NCI-H146 treated with DMSO at 0.1 percent for 48 hours (cell line): ENCODE data around the gene CCDC14.
"Not testable (repeated sequence)": the region's sequence is repeated elsewhere in the genome, so short reads cannot be mapped to it uniquely, and the experiment has no call there.

Source experiments
- DNase-seq: peaks from one replicate; lab custom pipeline; 2025; ENCODE audit not compliant: unreplicated experiment; lab: John Stamatoyannopoulos, UW

CCDC14 gene, protein sequence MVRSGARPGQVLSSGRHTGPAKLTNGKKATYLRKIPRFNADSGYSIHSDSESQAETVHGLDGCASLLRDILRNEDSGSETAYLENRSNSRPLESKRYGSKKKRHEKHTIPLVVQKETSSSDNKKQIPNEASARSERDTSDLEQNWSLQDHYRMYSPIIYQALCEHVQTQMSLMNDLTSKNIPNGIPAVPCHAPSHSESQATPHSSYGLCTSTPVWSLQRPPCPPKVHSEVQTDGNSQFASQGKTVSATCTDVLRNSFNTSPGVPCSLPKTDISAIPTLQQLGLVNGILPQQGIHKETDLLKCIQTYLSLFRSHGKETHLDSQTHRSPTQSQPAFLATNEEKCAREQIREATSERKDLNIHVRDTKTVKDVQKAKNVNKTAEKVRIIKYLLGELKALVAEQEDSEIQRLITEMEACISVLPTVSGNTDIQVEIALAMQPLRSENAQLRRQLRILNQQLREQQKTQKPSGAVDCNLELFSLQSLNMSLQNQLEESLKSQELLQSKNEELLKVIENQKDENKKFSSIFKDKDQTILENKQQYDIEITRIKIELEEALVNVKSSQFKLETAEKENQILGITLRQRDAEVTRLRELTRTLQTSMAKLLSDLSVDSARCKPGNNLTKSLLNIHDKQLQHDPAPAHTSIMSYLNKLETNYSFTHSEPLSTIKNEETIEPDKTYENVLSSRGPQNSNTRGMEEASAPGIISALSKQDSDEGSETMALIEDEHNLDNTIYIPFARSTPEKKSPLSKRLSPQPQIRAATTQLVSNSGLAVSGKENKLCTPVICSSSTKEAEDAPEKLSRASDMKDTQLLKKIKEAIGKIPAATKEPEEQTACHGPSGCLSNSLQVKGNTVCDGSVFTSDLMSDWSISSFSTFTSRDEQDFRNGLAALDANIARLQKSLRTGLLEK

GRCh38 chr3:123960781-123961507, at the start of gene CCDC14:
TSS of gene CCDC14 (minus strand) at chr3:123961229. CDS start at chr3:123961173, 56 bp downstream.
- DNase-seq, result peak; percentile 99

DNA sequence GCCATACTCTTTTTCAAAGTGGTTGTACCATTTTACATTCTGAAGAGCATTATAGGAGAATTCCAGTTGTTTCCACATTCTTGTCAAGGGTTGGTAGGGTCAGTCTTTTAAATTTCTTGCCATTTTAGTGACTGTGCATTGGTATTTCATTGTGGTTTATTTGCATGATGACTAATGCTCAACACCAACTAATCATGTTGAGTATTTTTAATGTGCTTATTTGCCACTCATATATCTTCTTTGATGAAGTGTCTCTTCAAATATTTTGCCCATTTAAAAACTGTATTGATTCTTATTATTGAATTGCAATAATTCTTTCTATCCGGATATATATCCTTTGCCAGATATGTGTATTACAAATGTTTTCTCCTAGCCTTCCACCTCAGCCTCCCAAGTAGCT, 47.3 kb upstream of the CCDC14 start:
- DNase-seq, result not testable (repeated sequence)

GRCh38 chr3:124007186-124007585, 46.2 kb upstream of the CCDC14 start:
- DNase-seq, result no peak

GRCh38 chr3:124002405-124003079, 41.5 kb upstream of the CCDC14 start:
- DNase-seq, result not testable (repeated sequence)

DNA sequence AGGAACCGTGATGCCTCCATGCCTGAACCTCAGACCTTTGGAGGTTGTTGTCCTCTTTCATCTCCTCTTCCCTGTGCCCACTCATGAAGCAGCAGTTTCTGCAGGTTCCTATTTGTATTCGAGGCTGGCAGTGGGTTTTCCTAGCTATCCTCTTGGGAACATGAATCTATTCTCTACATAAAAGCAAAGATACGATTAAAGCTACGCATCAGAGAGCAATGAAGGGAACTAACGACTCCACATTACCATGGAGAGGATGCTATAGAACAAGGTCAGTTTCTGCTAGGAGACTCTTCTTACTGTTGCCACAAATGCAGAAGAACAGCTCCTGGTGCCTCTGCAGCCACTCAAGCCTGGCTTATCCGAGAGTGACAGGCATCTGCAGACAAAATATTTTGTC, 40.3 kb upstream of the CCDC14 start:
- DNase-seq, result not testable (repeated sequence)

DNA sequence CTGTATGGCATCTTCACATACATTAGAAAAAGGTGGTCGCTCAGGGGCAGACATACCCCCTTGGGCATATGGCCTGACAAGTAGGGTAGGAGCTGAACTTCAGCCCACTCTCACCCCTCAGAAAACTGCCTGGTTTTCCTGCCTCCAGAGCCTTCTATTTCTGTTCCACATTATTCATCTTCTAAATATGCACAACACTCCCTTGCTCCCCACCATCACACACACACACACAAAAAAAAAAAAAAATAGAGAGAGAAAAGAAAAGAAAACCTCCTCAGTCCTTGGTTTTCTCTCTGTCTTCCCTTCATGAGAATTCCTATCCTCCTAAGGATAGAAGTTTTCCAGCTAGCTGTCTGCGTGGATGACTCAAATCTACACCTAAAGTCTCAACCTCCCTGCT, 36.5 kb upstream of the CCDC14 start:
- no peak for DNase-seq

GRCh38 chr3:123993818-123994217, 32.8 kb upstream of the CCDC14 start:
- peak; percentile 99 for DNase-seq

- DNase-seq, result not testable (repeated sequence)
Observed at GRCh38 chr3:123991730-123992588, 30.9 kb upstream of the CCDC14 start, which contains the start of gene ROPN1. TSS of gene ROPN1 (minus strand) at chr3:123992124. CDS start at chr3:123980481, 11,643 bp downstream.

DNA sequence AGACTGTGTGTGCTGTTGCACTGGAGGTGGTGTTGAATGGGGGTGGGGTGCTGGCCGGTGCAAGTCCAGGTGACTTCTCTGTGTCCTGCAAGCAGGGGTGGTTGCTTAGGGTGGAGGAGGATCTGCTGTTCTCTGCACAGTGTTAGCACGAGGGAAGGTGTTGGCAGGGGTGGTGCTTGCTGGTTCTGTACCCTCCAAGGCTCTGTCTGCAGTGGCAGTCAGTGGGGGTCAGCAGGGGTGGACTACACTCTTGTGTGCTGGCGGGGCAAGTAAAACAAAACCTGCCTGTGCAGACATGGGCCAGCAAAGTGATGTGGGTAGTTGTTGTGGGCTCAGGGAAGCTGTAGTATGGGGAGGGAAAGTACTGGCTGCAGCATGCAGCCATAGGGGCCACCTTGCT, 25.4 kb upstream of the CCDC14 start:
- no peak for DNase-seq

GRCh38 chr3:123984957-123985356, 23.9 kb upstream of the CCDC14 start:
- DNase-seq, result no peak

DNA sequence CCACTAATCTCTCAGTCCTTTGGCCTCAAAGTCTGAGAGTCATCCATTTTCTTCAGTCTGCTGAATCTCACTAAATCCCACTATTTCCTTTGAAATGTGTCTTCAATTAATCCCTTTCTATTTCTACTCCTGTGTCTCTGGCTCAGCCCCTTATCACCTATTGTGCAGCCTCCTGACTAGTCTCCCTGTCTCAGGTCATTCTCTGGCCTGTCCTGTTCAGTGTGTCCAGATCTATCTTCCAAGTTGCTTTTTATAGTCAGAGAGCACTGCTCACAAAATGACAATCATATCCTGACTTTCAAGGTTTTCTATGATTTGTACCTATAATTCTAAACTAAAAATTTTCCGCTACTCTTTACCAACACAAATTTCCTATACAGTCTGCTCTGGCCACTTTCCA, 23.3 kb upstream of the CCDC14 start:
- no peak for DNase-seq

- DNase-seq, result not testable (repeated sequence)
Observed at GRCh38 chr3:123981317-123981716, 20.3 kb upstream of the CCDC14 start.

GRCh38 chr3:123980539-123980938, 19.5 kb upstream of the CCDC14 start:
- no peak for DNase-seq

DNA sequence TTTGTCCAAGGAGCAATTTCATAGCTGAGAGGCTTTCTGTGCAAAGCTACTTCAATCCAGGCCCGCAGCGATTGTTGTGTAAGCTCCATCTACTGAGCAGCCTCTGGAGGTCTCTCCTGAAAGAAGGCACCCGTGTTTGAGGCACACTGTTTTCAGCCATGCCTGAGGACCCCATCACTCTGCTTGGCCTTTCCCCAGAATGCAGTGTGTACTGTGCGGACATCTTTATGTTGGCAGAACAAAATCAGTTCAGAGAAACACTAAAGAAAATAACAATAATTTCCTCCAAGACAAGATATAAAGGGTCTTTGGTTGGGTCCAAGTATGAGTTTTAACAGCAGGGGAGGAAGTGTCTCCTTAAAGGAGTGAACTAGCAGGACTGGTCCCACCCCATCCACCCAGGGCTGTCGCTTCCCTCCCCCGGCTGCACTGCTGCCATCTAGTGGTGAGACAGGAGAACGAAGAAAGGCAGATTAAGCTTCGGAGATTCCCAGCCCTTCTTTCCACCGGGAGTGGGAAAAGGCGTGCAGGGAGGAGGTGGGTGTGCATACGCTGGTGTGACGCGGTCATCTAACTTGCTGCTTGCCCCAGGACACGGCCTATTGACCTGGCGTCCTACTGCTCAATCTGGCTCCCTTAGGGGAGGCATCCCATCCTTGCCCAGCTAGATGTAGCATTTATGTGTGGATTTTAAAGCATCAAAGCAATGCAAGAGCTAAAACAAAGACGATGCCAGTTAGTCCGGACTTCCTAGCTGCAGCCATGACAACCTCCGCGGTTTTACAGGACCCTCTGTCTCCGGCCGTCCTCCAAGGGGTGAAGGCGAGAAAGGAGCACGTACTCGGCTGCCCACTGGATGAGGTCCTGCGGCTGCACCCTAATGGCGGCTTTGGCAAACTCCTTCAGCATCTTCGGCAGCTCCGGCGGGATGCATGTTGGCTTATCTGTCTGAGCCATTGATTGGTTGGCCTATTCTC, 18.8 kb upstream of the CCDC14 start:
- DNase-seq, result peak; percentile 91

- DNase-seq, result not testable (repeated sequence)
Observed at GRCh38 chr3:123976904-123977303, 15.9 kb upstream of the CCDC14 start.

DNA sequence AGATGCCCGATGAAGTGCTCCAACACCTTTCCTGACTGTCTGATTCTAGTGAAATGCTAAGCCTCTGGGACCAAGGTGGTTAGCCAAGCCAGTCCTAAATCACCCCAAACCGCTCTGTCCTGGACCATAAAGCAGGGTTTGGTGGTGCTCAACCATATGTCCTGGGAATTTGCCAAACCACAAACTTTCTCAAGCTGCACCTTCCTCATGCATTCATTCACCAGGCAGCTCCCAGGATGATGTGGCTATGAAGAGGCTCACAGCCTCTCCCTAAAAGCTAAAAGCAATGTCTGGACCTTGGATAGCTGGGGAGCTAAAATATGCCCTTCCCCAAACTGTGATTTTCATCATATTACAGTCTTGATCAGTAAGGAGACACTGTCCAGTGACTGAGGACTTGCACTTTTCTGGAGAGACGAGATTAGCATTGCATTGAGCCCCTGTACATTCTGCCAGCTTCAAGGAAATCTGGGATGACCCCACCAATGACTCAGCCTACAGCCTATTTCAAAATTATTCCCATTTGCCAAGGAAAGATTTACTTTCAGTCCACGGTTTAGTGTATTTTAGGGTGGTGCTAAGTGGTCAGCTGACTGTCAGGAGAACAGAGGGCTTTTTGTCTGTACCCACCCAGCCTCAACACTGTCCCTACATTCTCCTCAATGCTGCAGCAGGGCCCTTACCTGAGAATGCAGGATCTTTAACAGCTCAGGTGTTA, 15.3 kb upstream of the CCDC14 start:
- not testable (repeated sequence) for DNase-seq

DNA sequence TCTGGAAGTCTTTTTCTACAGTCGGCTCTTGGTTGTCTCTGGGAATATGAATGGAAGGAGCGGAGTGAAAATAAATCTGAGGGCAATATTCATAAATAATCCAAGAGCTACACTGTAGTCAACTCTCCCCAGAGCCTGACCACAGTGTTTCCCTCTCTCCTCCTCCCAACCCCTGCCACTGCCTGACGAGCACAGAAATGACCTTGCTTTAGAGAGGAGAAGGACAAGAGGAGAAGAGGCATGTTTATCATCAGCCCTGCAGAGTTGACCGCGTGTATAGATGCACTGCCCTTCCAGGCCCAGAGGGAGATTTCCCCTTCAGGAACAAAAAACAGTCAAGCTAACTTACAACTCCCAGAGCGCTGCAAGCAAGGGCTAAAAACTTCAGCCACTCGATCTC, 14.0 kb upstream of the CCDC14 start:
- DNase-seq, result not testable (repeated sequence)

DNA sequence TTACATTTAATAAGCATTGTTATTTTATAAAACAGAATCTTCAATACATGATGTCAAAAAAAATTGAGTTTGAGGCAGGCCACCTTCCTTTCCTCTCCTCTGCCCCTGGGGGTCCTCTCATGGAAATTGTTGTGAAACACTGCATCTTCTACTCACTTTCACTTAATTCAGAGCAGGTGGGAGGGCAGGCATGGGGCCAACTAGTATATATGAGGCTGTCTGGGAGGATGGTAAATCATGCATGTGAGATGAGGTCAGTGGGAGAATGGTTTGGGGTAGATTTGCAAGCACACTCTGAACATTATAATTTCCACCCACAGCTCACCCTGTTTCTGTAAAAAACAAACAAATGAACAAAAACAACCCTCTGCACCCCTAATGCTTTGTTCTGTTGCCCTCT, 10.4 kb upstream of the CCDC14 start:
- no peak for DNase-seq
